ENCODE measurements around the gene UCK2.

UCK2 gene

DNA sequence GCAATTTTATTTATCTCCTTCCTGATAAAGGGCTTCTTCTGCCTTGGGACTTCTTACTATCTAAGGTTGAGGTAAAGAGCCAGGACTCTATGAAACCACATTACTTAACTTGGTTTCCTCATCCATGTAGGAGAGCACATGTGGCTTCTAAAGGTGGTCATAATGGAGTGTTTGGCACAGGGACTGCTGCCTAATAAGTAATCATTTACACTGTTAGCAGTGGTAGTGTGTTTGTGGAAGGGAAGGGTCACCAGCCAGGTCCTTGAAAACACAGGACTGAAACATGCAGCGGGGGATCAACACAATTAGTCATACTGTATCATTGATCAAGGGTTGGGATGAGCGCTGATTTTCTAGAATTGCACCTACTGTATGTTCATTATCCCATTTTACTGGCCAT is 59.6 kb downstream of the UCK2 start:
- ChIA-PET CTCF (no interaction called here), POLR2A (no interaction called here)
- peaks cover 0 to 25% (median 16%) of the 10 kb centered on the region in 4 experiments for H3K36me3 ChIP-seq (ENCODE audit: control insufficient read depth in 4 of 4, insufficient read depth in 4 of 4, low read length in 3 of 4)
- peaks cover 2 to 19% (median 11%) of the 10 kb centered on the region in 4 experiments for H3K4me1 ChIP-seq (ENCODE audit: control extremely low read depth in 1 of 4, control insufficient read depth in 4 of 4, insufficient read depth in 4 of 4, low read length in 3 of 4)
- H3K9me3 ChIP-seq (ENCODE audit: control extremely low read depth in 1 of 5, control insufficient read depth in 4 of 5, insufficient read depth in 2 of 5, low read depth in 1 of 5, low read length in 4 of 5): no peaks in the 10 kb centered on the region
- H3K4me3 ChIP-seq (ENCODE audit: control insufficient read depth in 1 of 7, extremely low read depth in 1 of 7, insufficient read depth in 4 of 7, low read depth in 2 of 7, low read length in 6 of 7): no peak overlapping the region
- WGBS (ENCODE audit: insufficient coverage): no CpG with 5 or more reads among the region's 2 CpGs
- no peaks in the 10 kb centered on the region for H3K27me3 ChIP-seq (replicated peaks in 2 of 5; ENCODE audit: control insufficient read depth in 4 of 5, insufficient read depth in 5 of 5, low read length in 4 of 5)
- H3K27ac ChIP-seq (ENCODE audit: insufficient read depth in 1 of 2, low read depth in 1 of 2, low read length in 2 of 2, poor library complexity in 1 of 2, severe bottlenecking in 2 of 2): no peak overlapping the region
- no peak for DNase-seq

DNA sequence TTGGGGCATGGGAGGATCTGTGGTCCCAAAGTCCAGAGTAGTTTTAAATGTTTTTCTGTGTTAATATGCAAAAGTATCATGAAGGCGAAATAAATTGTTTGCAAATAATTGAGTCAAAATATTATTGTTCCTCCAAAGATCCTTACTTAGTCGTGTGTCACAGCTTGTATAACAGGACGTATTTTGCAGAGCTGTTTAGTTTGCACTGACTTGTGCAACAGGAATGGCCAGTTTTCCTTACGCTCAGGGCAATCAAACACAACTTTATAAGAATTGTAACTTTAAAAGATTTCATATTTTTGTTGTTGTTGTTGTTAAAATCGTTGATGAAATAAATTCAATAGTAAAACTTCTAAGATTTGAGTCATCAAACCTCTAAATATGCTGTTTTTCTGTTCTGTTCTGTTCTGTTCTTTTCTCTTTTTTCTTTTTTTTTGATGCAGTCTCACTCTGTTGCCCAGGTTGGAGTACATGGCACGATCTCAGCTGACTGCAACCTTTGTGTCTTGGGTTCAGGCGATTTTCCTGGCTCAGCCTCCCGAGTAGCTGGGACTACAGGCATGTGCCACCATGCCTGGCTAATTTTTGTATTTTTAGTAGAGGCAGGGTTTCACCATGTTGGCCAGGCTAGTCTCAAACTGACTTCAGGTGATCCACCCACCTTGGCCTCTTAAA is 60.6 kb downstream of the UCK2 start:
- CTCF ChIA-PET: no interaction called here
- Histone ChIP-seq H3K4me1 (ENCODE audit: control extremely low read depth in 1 of 4, control insufficient read depth in 4 of 4, insufficient read depth in 4 of 4, low read length in 3 of 4) (peaks cover 2 to 18% (median 11%) of the 10 kb centered on the region in 4 experiments), H3K27ac (ENCODE audit: insufficient read depth in 1 of 2, low read depth in 1 of 2, low read length in 2 of 2, poor library complexity in 1 of 2, severe bottlenecking in 2 of 2) (no peak overlapping the region), H3K4me3 (ENCODE audit: control insufficient read depth in 1 of 7, extremely low read depth in 1 of 7, insufficient read depth in 4 of 7, low read depth in 2 of 7, low read length in 6 of 7) (no peak overlapping the region), H3K9me3 (ENCODE audit: control extremely low read depth in 1 of 5, control insufficient read depth in 4 of 5, insufficient read depth in 2 of 5, low read depth in 1 of 5, low read length in 4 of 5) (no peaks in the 10 kb centered on the region), H3K36me3 (ENCODE audit: control insufficient read depth in 4 of 4, insufficient read depth in 4 of 4, low read length in 3 of 4) (peaks cover 0 to 34% (median 22%) of the 10 kb centered on the region in 4 experiments), H3K27me3 (replicated peaks in 2 of 5; ENCODE audit: control insufficient read depth in 4 of 5, insufficient read depth in 5 of 5, low read length in 4 of 5) (no peaks in the 10 kb centered on the region)
- POLR2A ChIA-PET: no interaction called here
- DNase-seq: no peak
- WGBS (ENCODE audit: insufficient coverage): 100% methylated on average over 2 of the region's 8 CpGs

DNA sequence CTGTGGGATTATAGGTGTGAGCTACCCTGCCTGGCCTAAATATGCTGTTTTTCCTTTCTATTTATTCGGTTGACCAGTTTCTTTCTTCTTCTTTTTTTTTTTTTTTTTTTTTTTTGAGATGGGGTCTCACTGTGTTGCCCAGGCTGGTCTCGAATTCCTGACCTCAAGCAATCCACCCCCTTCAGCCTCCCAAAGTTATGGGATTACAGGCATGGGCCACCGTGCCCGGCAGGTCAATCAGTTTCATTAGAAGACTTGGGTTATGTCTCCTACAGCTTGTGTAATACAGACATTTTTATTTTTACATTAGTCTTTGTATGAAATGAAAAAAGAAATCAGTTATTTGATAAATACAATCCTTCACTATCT is 61.1 kb downstream of the UCK2 start:
- Histone ChIP-seq H3K27ac (ENCODE audit: insufficient read depth in 1 of 2, low read depth in 1 of 2, low read length in 2 of 2, poor library complexity in 1 of 2, severe bottlenecking in 2 of 2) (no peak overlapping the region), H3K36me3 (ENCODE audit: control insufficient read depth in 4 of 4, insufficient read depth in 4 of 4, low read length in 3 of 4) (peaks cover 2 to 39% (median 23%) of the 10 kb centered on the region in 4 experiments), H3K9me3 (ENCODE audit: control extremely low read depth in 1 of 5, control insufficient read depth in 4 of 5, insufficient read depth in 2 of 5, low read depth in 1 of 5, low read length in 4 of 5) (no peaks in the 10 kb centered on the region), H3K4me3 (ENCODE audit: control insufficient read depth in 1 of 7, extremely low read depth in 1 of 7, insufficient read depth in 4 of 7, low read depth in 2 of 7, low read length in 6 of 7) (no peak overlapping the region), H3K27me3 (replicated peaks in 2 of 5; ENCODE audit: control insufficient read depth in 4 of 5, insufficient read depth in 5 of 5, low read length in 4 of 5) (no peaks in the 10 kb centered on the region), H3K4me1 (ENCODE audit: control extremely low read depth in 1 of 4, control insufficient read depth in 4 of 4, insufficient read depth in 4 of 4, low read length in 3 of 4) (peaks cover 2 to 13% (median 9%) of the 10 kb centered on the region in 4 experiments)
- ChIA-PET CTCF (interaction anchor here (2.8 kb wide), 1 partner anchor 59 kb away, joined by 8 read pairs; no protein-coding TSS in a partner anchor), POLR2A (no interaction called here)
- WGBS (ENCODE audit: insufficient coverage): no CpG with 5 or more reads among the region's 4 CpGs
- DNase-seq: no peak

DNA sequence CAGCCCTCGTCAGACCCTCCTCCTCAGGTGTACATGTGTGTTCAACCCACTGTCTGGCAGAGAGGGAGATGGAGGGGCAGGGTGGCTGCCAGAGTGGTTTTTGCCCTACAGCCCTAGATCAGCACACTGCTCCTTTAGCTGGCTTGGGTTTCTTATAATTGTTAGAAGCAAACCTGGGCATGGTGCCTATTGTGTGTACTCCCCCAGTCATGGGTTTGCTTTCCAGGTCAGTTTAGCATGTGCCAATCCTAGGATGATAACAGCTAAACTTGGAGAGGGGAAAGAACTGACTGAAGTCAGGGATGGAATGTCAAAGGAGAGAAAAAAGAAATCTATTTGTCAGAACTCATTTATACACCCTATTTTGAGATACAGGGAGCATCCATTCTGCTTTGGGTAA is 63.3 kb downstream of the UCK2 start:
- Histone ChIP-seq H3K4me3 (ENCODE audit: control insufficient read depth in 1 of 7, extremely low read depth in 1 of 7, insufficient read depth in 4 of 7, low read depth in 2 of 7, low read length in 6 of 7) (no peak overlapping the region), H3K27me3 (replicated peaks in 2 of 5; ENCODE audit: control insufficient read depth in 4 of 5, insufficient read depth in 5 of 5, low read length in 4 of 5) (no peaks in the 10 kb centered on the region), H3K9me3 (ENCODE audit: control extremely low read depth in 1 of 5, control insufficient read depth in 4 of 5, insufficient read depth in 2 of 5, low read depth in 1 of 5, low read length in 4 of 5) (no peaks in the 10 kb centered on the region), H3K27ac (ENCODE audit: insufficient read depth in 1 of 2, low read depth in 1 of 2, low read length in 2 of 2, poor library complexity in 1 of 2, severe bottlenecking in 2 of 2) (no peak overlapping the region), H3K36me3 (ENCODE audit: control insufficient read depth in 4 of 4, insufficient read depth in 4 of 4, low read length in 3 of 4) (peaks cover 7 to 56% (median 37%) of the 10 kb centered on the region in 4 experiments), H3K4me1 (ENCODE audit: control extremely low read depth in 1 of 4, control insufficient read depth in 4 of 4, insufficient read depth in 4 of 4, low read length in 3 of 4) (no peaks in the 10 kb centered on the region)
- ChIA-PET CTCF (interaction anchor here (0.6 to 2.8 kb wide), 3 partner anchors 61 to 180 kb away, joined by 3 to 8 read pairs (median 5); no protein-coding TSS in a partner anchor), POLR2A (no interaction called here)
- 100% methylated on average over 1 of the region's 1 CpG for WGBS (ENCODE audit: insufficient coverage)
- no peak for DNase-seq

DNA sequence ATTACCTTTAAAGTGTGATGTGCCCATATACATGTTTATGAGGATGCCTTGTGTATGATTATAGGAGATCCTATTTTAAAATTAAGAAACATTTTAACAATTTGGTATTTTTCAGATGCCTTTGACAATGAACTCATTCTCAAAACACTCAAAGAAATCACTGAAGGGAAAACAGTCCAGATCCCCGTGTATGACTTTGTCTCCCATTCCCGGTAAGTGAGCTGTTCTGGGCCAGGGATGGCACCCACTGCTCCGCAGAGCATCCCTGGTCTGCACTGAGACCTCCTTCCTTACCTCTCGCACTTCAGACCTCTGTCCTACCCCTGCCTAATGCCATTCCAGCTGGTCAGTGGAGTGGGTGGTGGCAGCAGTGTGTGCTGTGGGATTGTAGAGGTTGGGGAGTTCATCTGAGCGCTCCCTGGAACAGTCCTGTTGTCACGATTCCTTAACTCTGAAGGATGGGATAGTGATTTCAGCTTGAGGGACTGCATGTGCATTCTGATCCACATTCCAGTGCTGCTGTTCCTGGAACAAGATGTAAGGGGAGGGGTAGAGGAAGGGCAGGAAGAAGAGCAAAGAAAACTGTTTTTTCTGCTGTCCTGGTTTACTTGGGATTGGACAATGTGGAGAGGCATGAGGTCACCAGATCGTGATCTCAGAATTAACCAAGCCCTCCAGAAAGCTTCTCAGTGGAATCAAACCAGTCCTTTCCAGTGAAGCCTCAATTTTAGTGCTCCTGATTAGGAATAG is 63.9 kb downstream of the UCK2 start:
- Histone ChIP-seq H3K9me3 (ENCODE audit: control extremely low read depth in 1 of 5, control insufficient read depth in 4 of 5, insufficient read depth in 2 of 5, low read depth in 1 of 5, low read length in 4 of 5) (no peaks in the 10 kb centered on the region), H3K4me3 (ENCODE audit: control insufficient read depth in 1 of 7, extremely low read depth in 1 of 7, insufficient read depth in 4 of 7, low read depth in 2 of 7, low read length in 6 of 7) (no peak overlapping the region), H3K36me3 (ENCODE audit: control insufficient read depth in 4 of 4, insufficient read depth in 4 of 4, low read length in 3 of 4) (peaks cover 7 to 62% (median 42%) of the 10 kb centered on the region in 4 experiments), H3K27ac (ENCODE audit: insufficient read depth in 1 of 2, low read depth in 1 of 2, low read length in 2 of 2, poor library complexity in 1 of 2, severe bottlenecking in 2 of 2) (no peak overlapping the region), H3K4me1 (ENCODE audit: control extremely low read depth in 1 of 4, control insufficient read depth in 4 of 4, insufficient read depth in 4 of 4, low read length in 3 of 4) (no peaks in the 10 kb centered on the region), H3K27me3 (replicated peaks in 2 of 5; ENCODE audit: control insufficient read depth in 4 of 5, insufficient read depth in 5 of 5, low read length in 4 of 5) (no peaks in the 10 kb centered on the region)
- CTCF ChIA-PET: interaction anchor here (0.6 to 2.8 kb wide), 5 partner anchors 16 to 883 kb away, joined by 3 to 8 read pairs (median 5); no protein-coding TSS in a partner anchor
- no peak for DNase-seq
- POLR2A ChIA-PET: no interaction called here
- WGBS (ENCODE audit: insufficient coverage): 100% methylated on average over 4 of the region's 7 CpGs

DNA sequence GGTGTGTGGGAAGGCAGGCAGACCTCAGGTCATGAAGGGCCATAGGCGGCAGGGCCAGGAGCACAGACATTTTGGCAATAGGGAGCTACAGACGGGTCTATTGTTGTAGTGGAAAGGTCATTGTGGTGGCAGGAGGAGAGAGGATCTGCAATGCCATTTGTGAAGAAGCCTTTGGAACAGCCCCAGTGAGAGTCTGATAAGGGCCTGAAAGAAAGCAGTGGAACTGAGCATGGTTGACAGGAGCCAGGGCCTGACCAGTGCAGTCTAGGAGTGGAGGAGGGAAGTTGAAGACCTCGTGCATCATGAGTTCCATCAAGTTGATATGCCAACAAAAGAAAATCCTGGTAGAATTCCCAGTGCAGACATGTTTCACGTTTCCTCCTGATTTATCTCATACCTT is 65.5 kb downstream of the UCK2 start:
- H3K27me3 ChIP-seq (replicated peaks in 2 of 5; ENCODE audit: control insufficient read depth in 4 of 5, insufficient read depth in 5 of 5, low read length in 4 of 5): no peaks in the 10 kb centered on the region
- H3K4me1 ChIP-seq (ENCODE audit: control extremely low read depth in 1 of 4, control insufficient read depth in 4 of 4, insufficient read depth in 4 of 4, low read length in 3 of 4): no peaks in the 10 kb centered on the region
- 98% methylated on average over 4 of the region's 4 CpGs for WGBS (ENCODE audit: insufficient coverage)
- H3K9me3 ChIP-seq (ENCODE audit: control extremely low read depth in 1 of 5, control insufficient read depth in 4 of 5, insufficient read depth in 2 of 5, low read depth in 1 of 5, low read length in 4 of 5): no peaks in the 10 kb centered on the region
- ChIA-PET CTCF (interaction anchor here (0.8 to 1.8 kb wide), 2 partner anchors 14 to 21 kb away, joined by 3 to 5 read pairs; no protein-coding TSS in a partner anchor), POLR2A (no interaction called here)
- no peak overlapping the region for H3K4me3 ChIP-seq (ENCODE audit: control insufficient read depth in 1 of 7, extremely low read depth in 1 of 7, insufficient read depth in 4 of 7, low read depth in 2 of 7, low read length in 6 of 7)
- H3K27ac ChIP-seq (ENCODE audit: insufficient read depth in 1 of 2, low read depth in 1 of 2, low read length in 2 of 2, poor library complexity in 1 of 2, severe bottlenecking in 2 of 2): no peak overlapping the region
- DNase-seq: no peak
- H3K36me3 ChIP-seq (ENCODE audit: control insufficient read depth in 4 of 4, insufficient read depth in 4 of 4, low read length in 3 of 4): peaks cover 9 to 77% (median 55%) of the 10 kb centered on the region in 4 experiments

DNA sequence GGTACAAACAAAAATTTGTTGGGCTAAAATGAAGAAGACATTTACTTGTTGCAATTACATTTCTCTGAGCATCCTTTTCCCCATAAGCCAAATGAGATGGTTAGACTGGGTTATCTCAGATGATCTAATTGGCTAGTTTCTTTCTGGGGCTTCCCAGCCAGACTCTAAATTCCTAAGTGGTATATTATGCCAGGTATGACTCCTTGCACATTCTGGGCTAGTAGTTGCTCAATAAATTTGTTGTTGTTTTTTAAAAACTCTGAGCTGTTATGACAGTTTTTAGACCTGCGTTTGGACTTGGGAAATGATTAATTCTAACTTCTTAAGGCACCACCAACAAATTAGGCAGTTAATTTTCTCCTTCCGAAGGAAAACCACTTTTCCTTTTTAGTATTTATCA is 66.1 kb downstream of the UCK2 start:
- Histone ChIP-seq H3K27me3 (replicated peaks in 2 of 5; ENCODE audit: control insufficient read depth in 4 of 5, insufficient read depth in 5 of 5, low read length in 4 of 5) (no peaks in the 10 kb centered on the region), H3K27ac (ENCODE audit: insufficient read depth in 1 of 2, low read depth in 1 of 2, low read length in 2 of 2, poor library complexity in 1 of 2, severe bottlenecking in 2 of 2) (no peak overlapping the region), H3K4me3 (ENCODE audit: control insufficient read depth in 1 of 7, extremely low read depth in 1 of 7, insufficient read depth in 4 of 7, low read depth in 2 of 7, low read length in 6 of 7) (no peak overlapping the region), H3K4me1 (ENCODE audit: control extremely low read depth in 1 of 4, control insufficient read depth in 4 of 4, insufficient read depth in 4 of 4, low read length in 3 of 4) (no peaks in the 10 kb centered on the region), H3K36me3 (ENCODE audit: control insufficient read depth in 4 of 4, insufficient read depth in 4 of 4, low read length in 3 of 4) (peaks cover 9 to 83% (median 60%) of the 10 kb centered on the region in 4 experiments), H3K9me3 (ENCODE audit: control extremely low read depth in 1 of 5, control insufficient read depth in 4 of 5, insufficient read depth in 2 of 5, low read depth in 1 of 5, low read length in 4 of 5) (no peaks in the 10 kb centered on the region)
- ChIA-PET POLR2A (no interaction called here), CTCF (interaction anchor here (1.1 kb wide), 1 partner anchor 10 kb away, joined by 4 read pairs; no protein-coding TSS in a partner anchor)
- no peak for DNase-seq
- WGBS (ENCODE audit: insufficient coverage): no CpG with 5 or more reads among the region's 2 CpGs

Measured in common myeloid progenitor, CD34-positive (primary cell).